ENCODE results near the gene TAS1R2. TPM values are rescaled to one million over a fixed set of nuclear protein-coding genes. Genes with fewer than 3 reads are reported as not detected.

Gene TAS1R2
- total and polyA plus RNA-seq, 10 donors = not detected

GRCh38 chr1:18819203-18819602 lies 40.3 kb downstream of the TAS1R2 start:
- intact Hi-C loops (cut with DNase I; ENCODE audit: low total_unique reads) = no loop called here
- Histone ChIP-seq H3K27ac (no peak overlapping the region), H3K36me3 (no peaks in the 10 kb centered on the region), H3K4me1 (peaks cover 0 to 5% (median 0%) of the 10 kb centered on the region in 6 donors), H3K9me3 (no peaks in the 10 kb centered on the region), H3K27me3 (replicated peaks in 1 of 7) (peaks cover 0 to 59% (median 19%) of the 10 kb centered on the region in 7 donors), H3K4me3 (no peak overlapping the region)
- WGBS, 5 donors = 27 to 54% (median 45%) methylated on average over 12 of the region's 12 CpGs
- peak; percentile 66 for DNase-seq
- TF ChIP-seq CTCF (IDR thresholded peaks at IDR 0.05 in 8 of 11, conservative IDR thresholded peaks at IDR 0.05 in 3 of 11) (no peak), POLR2A (IDR thresholded peaks at IDR 0.05) (no peak)

GRCh38 chr1:18817795-18818435 lies 41.5 kb downstream of the TAS1R2 start:
- Histone ChIP-seq H3K27ac (no peak overlapping the region), H3K9me3 (no peaks in the 10 kb centered on the region), H3K27me3 (replicated peaks in 1 of 7) (peaks cover 0 to 60% (median 19%) of the 10 kb centered on the region in 7 donors), H3K4me1 (peaks cover 0 to 5% (median 0%) of the 10 kb centered on the region in 6 donors), H3K4me3 (no peak overlapping the region), H3K36me3 (no peaks in the 10 kb centered on the region)
- intact Hi-C loops (cut with DNase I; ENCODE audit: low total_unique reads) = no loop called here
- no peak for TF ChIP-seq CTCF (IDR thresholded peaks at IDR 0.05 in 8 of 11, conservative IDR thresholded peaks at IDR 0.05 in 3 of 11)
- TF ChIP-seq POLR2AphosphoS5 (IDR thresholded peaks at IDR 0.05) = no peak
- TF ChIP-seq POLR2A (IDR thresholded peaks at IDR 0.05) = no peak
- 52 to 65% (median 58%) methylated on average over 20 to 22 of the region's 22 CpGs for WGBS, 5 donors
- no peak for DNase-seq

- Histone ChIP-seq H3K27ac (no peak overlapping the region), H3K27me3 (replicated peaks in 1 of 7) (peaks cover 0 to 60% (median 19%) of the 10 kb centered on the region in 7 donors), H3K4me3 (no peak overlapping the region), H3K36me3 (no peaks in the 10 kb centered on the region), H3K9me3 (no peaks in the 10 kb centered on the region), H3K4me1 (peaks cover 0 to 5% (median 0%) of the 10 kb centered on the region in 6 donors)
- 67 to 72% (median 71%) methylated on average over 3 of the region's 3 CpGs for WGBS, 5 donors
- no peak for DNase-seq
- no peak for TF ChIP-seq CTCF (IDR thresholded peaks at IDR 0.05 in 8 of 11, conservative IDR thresholded peaks at IDR 0.05 in 3 of 11)
- no peak for TF ChIP-seq POLR2A (IDR thresholded peaks at IDR 0.05)
- TF ChIP-seq POLR2AphosphoS5 (IDR thresholded peaks at IDR 0.05) = no peak
- intact Hi-C loops (cut with DNase I; ENCODE audit: low total_unique reads) = no loop called here
Measured at GRCh38 chr1:18817316-18817715, 42.1 kb downstream of the TAS1R2 start.

- intact Hi-C loops (cut with DNase I; ENCODE audit: low total_unique reads) = no loop called here
- peaks cover 0 to 60% (median 19%) of the 10 kb centered on the region in 7 donors for H3K27me3 ChIP-seq (replicated peaks in 1 of 7)
- no peaks in the 10 kb centered on the region for H3K9me3 ChIP-seq
- no peaks in the 10 kb centered on the region for H3K36me3 ChIP-seq
- no peak for TF ChIP-seq POLR2AphosphoS5 (IDR thresholded peaks at IDR 0.05)
- no peak for TF ChIP-seq CTCF (IDR thresholded peaks at IDR 0.05 in 8 of 11, conservative IDR thresholded peaks at IDR 0.05 in 3 of 11)
- TF ChIP-seq POLR2A (IDR thresholded peaks at IDR 0.05) = no peak
- WGBS, 5 donors = 43 to 62% (median 51%) methylated on average over 2 of the region's 2 CpGs
- no peak overlapping the region for H3K4me3 ChIP-seq
- no peak for DNase-seq
- peaks cover 0 to 5% (median 0%) of the 10 kb centered on the region in 6 donors for H3K4me1 ChIP-seq
- H3K27ac ChIP-seq = no peak overlapping the region
Measured at GRCh38 chr1:18816808-18817207, 42.7 kb downstream of the TAS1R2 start.
